GM18867 (cell line): Measurements from ENCODE around the gene DPF1.
"Not testable (repeated sequence)": the region's sequence is repeated elsewhere in the genome, so short reads cannot be mapped to it uniquely, and the experiment has no call there.

ENCODE experiments used
- ATAC-seq: cut with Tn5 transposase; IDR thresholded peaks from one replicate; pipeline ENCODE4 v1.9.1; 2021; ENCODE audit warnings: mild to moderate bottlenecking, moderate library complexity; ENCODE audit not compliant: unreplicated experiment

The DPF1 gene

DNA sequence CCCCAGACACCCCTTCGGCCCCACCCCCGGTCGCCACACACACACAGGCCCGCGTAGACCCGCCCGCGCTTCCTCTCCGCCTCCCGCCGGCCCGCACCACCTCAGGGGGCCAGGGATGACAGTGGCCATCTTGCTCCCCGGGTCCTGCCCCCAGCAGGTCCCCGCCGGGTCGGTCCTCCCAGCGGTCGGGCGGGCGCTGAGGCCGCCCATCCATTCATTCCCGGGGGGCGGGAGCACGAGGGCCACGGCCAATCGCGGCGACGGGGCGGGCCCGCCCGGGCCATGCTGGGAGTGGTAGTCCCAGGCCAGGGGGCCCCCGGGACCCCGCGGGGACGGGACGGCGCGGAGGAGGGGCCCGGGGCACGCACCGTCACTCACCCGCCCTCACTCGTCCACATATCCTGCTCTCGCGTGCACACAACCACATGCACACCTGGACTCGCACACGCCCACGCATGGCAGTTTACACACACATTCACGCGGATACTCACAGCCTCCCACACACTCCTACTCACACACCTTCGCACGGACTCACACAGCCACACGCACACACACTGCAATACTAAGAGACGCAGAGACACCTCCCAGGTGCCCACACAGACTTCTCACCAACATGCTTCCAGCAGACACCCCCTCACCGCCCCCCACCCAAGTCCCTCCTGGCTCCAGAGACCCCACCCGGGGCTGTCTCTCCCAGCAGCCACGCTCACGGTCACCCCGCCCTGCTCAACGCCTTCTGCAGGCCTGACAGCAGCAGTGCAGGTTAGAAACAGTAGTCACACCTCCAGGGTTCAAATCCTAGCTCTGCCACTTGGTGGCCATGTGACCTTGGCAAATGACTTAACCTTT lies at the start of gene DPF1:
Gene DPF1, minus strand, starts transcription at position 209 of the 849 bp plus-strand sequence. Its CDS starts 80 bp downstream, at position 129.
- peak; percentile 76 for ATAC-seq

GRCh38 chr19:38273499-38273898 lies 49.5 kb upstream of the DPF1 start:
- ATAC-seq, result no peak

- no peak for ATAC-seq
Observed at GRCh38 chr19:38270587-38271167, 46.7 kb upstream of the DPF1 start.

- no peak for ATAC-seq
Observed at GRCh38 chr19:38268539-38268938, 44.5 kb upstream of the DPF1 start.

DNA sequence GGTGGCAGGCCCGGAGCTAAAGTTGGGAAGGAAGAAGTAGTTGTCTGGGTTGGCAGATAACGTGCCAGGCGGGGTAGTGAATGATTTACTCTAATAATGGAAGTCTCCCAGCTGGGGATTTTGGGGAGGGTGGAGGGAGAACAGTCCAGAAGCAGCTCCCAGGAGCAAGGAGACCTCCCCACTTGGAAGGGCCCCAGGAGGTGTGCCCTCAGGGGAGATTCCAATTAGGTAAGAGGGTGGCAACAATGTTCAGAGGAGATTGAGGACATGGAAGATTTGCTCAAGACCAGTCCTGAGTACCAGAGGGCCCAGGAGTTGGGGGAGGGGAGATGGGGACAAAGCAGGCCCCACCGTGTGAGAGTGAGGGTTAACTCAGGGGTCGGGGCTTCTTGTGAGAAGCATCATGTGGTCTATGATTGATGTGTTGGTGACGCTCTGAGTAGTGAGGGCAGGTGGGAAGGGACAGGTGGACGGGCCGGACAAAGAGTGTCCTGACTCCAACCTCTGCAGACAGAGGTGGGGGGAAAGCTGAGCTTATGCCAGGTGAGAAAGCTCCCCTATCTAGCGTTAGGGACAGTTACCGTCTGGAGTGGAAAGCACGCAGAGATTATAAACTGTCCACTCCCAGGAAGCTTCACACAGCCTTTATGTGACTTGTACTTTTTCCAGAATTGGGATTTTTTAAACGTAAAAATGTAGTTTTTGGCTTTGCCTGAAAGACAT lies 43.9 kb upstream of the DPF1 start:
- ATAC-seq, result no peak

GRCh38 chr19:38266981-38267597 lies 43.1 kb upstream of the DPF1 start:
- no peak for ATAC-seq

DNA sequence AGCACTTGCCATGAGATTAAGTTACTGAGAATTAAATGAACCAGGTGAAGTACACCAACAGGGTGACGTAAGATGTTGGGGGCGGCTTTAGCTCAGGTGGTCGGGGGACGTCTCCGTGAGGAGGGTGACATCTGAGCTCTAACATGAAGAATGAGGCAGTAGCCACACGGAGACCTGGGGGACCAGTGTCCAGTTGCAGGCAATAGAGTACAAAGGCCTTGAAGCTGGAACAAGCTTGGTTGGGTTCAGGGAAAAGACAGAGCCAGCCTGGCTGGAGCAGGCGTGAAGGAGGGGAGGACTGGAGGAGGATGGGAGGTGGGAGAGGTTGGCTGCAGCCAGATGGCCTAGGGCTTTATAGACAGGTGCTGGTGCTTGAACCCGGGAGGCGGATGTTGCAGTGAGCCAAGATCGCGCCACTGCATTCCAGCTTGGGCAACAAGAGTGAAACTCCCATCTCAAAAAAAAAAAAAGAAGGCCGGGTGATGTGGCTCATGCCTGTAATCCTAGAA lies 42.0 kb upstream of the DPF1 start:
- ATAC-seq, result no peak

- no peak for ATAC-seq
Observed at GRCh38 chr19:38265213-38265861, 41.3 kb upstream of the DPF1 start.

GRCh38 chr19:38264486-38265212 lies 40.6 kb upstream of the DPF1 start, which contains the start of gene SPINT2:
SPINT2 (plus strand) TSS chr19:38264573; CDS start chr19:38264893, 320 bp downstream.
- no peak for ATAC-seq

GRCh38 chr19:38263689-38264485 lies 39.9 kb upstream of the DPF1 start:
- ATAC-seq, result peak; percentile 66

- ATAC-seq, result no peak
Observed at GRCh38 chr19:38262585-38263268, 38.7 kb upstream of the DPF1 start.

- not testable (repeated sequence) for ATAC-seq
Observed at GRCh38 chr19:38261942-38262341, 37.9 kb upstream of the DPF1 start.

GRCh38 chr19:38255383-38256014 lies 31.5 kb upstream of the DPF1 start:
- no peak for ATAC-seq

DNA sequence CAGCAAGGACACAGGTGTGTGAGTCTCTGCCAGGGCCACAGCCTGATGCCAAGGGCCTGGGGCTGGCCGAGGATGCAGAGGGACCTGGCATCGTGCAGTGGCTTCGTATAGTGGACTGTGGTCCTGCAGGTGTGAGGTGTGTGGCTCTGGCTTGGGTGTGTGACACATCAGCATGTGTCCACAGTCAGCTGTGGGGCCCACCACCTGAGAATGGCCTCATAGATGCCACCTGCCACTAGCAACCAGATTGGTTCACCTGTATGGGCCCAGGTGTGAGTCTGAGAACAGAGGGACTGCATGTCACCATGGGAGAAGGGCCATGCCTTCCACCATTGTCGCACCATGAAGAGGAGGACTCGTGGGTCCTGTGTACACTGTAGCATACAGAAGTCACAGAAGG lies 29.8 kb upstream of the DPF1 start:
- ATAC-seq, result no peak

DNA sequence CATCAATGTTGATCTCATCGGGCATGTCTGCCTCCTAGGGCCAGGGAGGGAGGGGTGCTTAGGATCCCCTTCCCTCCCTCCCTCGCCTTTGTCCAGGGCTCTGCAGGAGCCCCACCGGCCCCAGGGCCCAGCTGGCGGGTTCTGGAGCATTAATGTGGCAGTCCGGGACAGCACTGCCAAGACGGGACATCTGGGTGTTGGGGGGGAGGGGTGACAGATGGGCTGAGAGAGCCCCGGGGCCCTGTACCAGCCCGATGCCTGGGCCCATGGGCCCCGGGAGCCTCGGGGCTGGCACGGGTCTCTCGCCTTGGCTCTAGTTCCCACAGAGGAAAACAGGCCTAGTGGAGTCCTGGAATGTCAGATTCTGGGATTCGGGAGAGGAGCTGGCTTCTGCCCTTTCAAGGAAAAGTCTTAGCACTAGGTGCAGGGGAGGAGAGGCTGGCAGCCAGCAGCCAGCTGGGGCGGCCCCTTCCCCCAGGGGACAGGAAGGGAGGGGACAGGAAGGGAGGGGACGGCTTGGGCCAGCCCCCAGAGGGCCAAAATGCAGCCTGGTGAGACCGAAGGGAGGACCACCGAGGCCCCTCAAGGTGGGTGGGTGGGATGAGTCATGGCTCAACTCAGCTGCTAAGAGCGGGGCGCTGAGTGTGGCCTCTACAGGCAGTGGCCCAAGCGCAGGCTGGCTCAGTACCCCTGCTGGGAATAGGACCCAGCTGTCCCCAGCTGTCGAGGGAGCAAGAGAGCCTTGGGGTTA lies 29.1 kb upstream of the DPF1 start:
- no peak for ATAC-seq

GRCh38 chr19:38252385-38252784 lies 28.4 kb upstream of the DPF1 start:
- no peak for ATAC-seq

- no peak for ATAC-seq
Observed at GRCh38 chr19:38251564-38252051, 27.6 kb upstream of the DPF1 start.
